HG02759 (cell line): ENCODE results near the gene FABP6.
"Not testable (repeated sequence)": the region's sequence is repeated elsewhere in the genome, so short reads cannot be mapped to it uniquely, and the experiment has no call there.

ENCODE experiments used
- ATAC-seq: cut with Tn5 transposase; IDR thresholded peaks from one replicate; pipeline ENCODE4 v1.9.1; 2021; ENCODE audit warnings: mild to moderate bottlenecking, moderate library complexity; ENCODE audit not compliant: unreplicated experiment

FABP6 gene

GRCh38 chr5:160229190-160229742 lies at the start of gene FABP6:
Gene FABP6 (plus strand): TSS chr5:160229506. CDS start chr5:160229558, 52 bp downstream.
- no peak for ATAC-seq

- no peak for ATAC-seq
These were observed 48.4 kb upstream of the FABP6 start for GRCh38 chr5:160180931-160181330.

- no peak for ATAC-seq
These were observed 47.2 kb upstream of the FABP6 start for GRCh38 chr5:160181965-160182622.

GRCh38 chr5:160183075-160183474 lies 46.2 kb upstream of the FABP6 start:
- ATAC-seq = no peak

- ATAC-seq = no peak
These were observed 43.5 kb upstream of the FABP6 start for GRCh38 chr5:160185626-160186360.

- no peak for ATAC-seq
These were observed 42.8 kb upstream of the FABP6 start for GRCh38 chr5:160186480-160186879.

- no peak for ATAC-seq
These were observed 42.2 kb upstream of the FABP6 start for GRCh38 chr5:160187091-160187490.

GRCh38 chr5:160188141-160189015 lies 40.9 kb upstream of the FABP6 start:
- ATAC-seq = no peak

- ATAC-seq = no peak
These were observed 36.9 kb upstream of the FABP6 start for GRCh38 chr5:160192424-160192823.

- ATAC-seq = not testable (repeated sequence)
These were observed 36.2 kb upstream of the FABP6 start for GRCh38 chr5:160193076-160193475.

GRCh38 chr5:160193790-160194189 lies 35.5 kb upstream of the FABP6 start:
- not testable (repeated sequence) for ATAC-seq

- no peak for ATAC-seq
These were observed 31.8 kb upstream of the FABP6 start for GRCh38 chr5:160197341-160198144.

GRCh38 chr5:160198146-160198545 lies 31.2 kb upstream of the FABP6 start:
- ATAC-seq = no peak

GRCh38 chr5:160198841-160199409 lies 30.4 kb upstream of the FABP6 start:
- no peak for ATAC-seq

GRCh38 chr5:160199410-160199911 lies 29.8 kb upstream of the FABP6 start:
- peak; percentile 98 for ATAC-seq

GRCh38 chr5:160207061-160207460 lies 22.2 kb upstream of the FABP6 start:
- ATAC-seq = no peak

GRCh38 chr5:160209917-160210316 lies 19.4 kb upstream of the FABP6 start:
- ATAC-seq = no peak

GRCh38 chr5:160210606-160211005 lies 18.7 kb upstream of the FABP6 start:
- no peak for ATAC-seq

GRCh38 chr5:160211352-160211751 lies 18.0 kb upstream of the FABP6 start:
- ATAC-seq = no peak

GRCh38 chr5:160213537-160213936 lies 15.8 kb upstream of the FABP6 start:
- ATAC-seq = no peak
